OCI-LY1 (cell line): ENCODE data around the gene SMG9.
"Not testable (repeated sequence)": the region's sequence is repeated elsewhere in the genome, so short reads cannot be mapped to it uniquely, and the experiment has no call there.

Experiments used
- H2AFZ ChIP-seq: fragments of 200-600 bp; sonication (generic), shearing (Covaris generic); 2 replicates; pipeline ENCODE4 v1.6.0; 2014; ENCODE audit warnings: antibody characterized with exemption, mild to moderate bottlenecking, low read length
- H3F3A ChIP-seq: fragments of 200-600 bp; sonication (generic), shearing (Covaris generic); 2 replicates; pipeline ENCODE4 v1.6.0; 2014; ENCODE audit warnings: mild to moderate bottlenecking, antibody characterized with exemption, low read length, moderate library complexity; ENCODE audit not compliant: insufficient read depth
- H3K27ac ChIP-seq: fragments of 200-600 bp; sonication (generic); 2 replicates; pipeline ENCODE4 v1.5.1; 2014; ENCODE audit warnings: low read length, mixed run types, mild to moderate bottlenecking, low read depth; ENCODE audit not compliant: poor library complexity, severe bottlenecking
- H3K27me3 ChIP-seq: fragments of 200-600 bp; sonication (generic); 2 replicates; pipeline ENCODE4 v1.6.0; 2014; ENCODE audit warnings: antibody characterized with exemption, mild to moderate bottlenecking, low read length, moderate library complexity; ENCODE audit not compliant: insufficient read depth
- H3K36me3 ChIP-seq: fragments of 200-600 bp; sonication (generic); 2 replicates; pipeline ENCODE4 v1.6.1; 2014; ENCODE audit warnings: mild to moderate bottlenecking, antibody characterized with exemption, low read length, moderate library complexity, mixed read lengths; ENCODE audit not compliant: insufficient read depth
- H3K4me1 ChIP-seq: fragments of 200-600 bp; sonication (generic); 2 replicates; pipeline ENCODE4 v1.5.1; 2014; ENCODE audit warnings: mild to moderate bottlenecking, low read length, moderate library complexity; ENCODE audit not compliant: insufficient read depth, severe bottlenecking
- H3K4me2 ChIP-seq: fragments of 200-600 bp; sonication (generic), shearing (Covaris generic); 2 replicates; pipeline ENCODE4 v1.6.1; 2014; ENCODE audit warnings: low read length
- H3K4me3 ChIP-seq: fragments of 200-600 bp; sonication (generic); 2 replicates; pipeline ENCODE4 v1.5.1; 2014; ENCODE audit warnings: low read length, low read depth, mild to moderate bottlenecking, mixed read lengths; ENCODE audit not compliant: poor library complexity, severe bottlenecking
- H3K79me2 ChIP-seq: fragments of 200-600 bp; shearing (Covaris generic); 2 replicates; pipeline ENCODE4 v1.6.1; 2016; ENCODE audit warnings: mixed run types, low read length, mixed read lengths; ENCODE audit not compliant: insufficient read depth
- H3K9ac ChIP-seq: fragments of 200-600 bp; sonication (generic), shearing (Covaris generic); 2 replicates; pipeline ENCODE4 v1.6.1; 2014; ENCODE audit warnings: mild to moderate bottlenecking, low read length, mixed read lengths
- H3K9me2 ChIP-seq: fragments of 200-600 bp; sonication (generic), shearing (Covaris generic); 2 replicates; pipeline ENCODE4 v1.6.1; 2014; ENCODE audit warnings: low read depth, mild to moderate bottlenecking, low read length, mixed read lengths
- H3K9me3 ChIP-seq: fragments of 200-600 bp; shearing (Covaris generic); 2 replicates; pipeline ENCODE4 v1.6.1; 2014; ENCODE audit warnings: low read length, mixed read lengths
- H4K20me1 ChIP-seq: fragments of 200-600 bp; sonication (generic), shearing (Covaris generic); 2 replicates; pipeline ENCODE4 v1.6.0; 2016; ENCODE audit warnings: mild to moderate bottlenecking, low read length; ENCODE audit not compliant: insufficient read depth
- CTCF ChIP-seq: fragments of 200-600 bp; sonication (generic), shearing (Covaris generic); IDR thresholded peaks from 2 replicates; pipeline ENCODE4 v1.5.1; 2017; ENCODE audit warnings: mild to moderate bottlenecking, antibody characterized with exemption, low read length, moderate library complexity, mixed read lengths
- EZH2 ChIP-seq: fragments of 200-600 bp; sonication (generic), shearing (Covaris generic); IDR thresholded peaks from 2 replicates; pipeline ENCODE4 v1.8.0; 2017; ENCODE audit warnings: borderline replicate concordance, mixed run types, mild to moderate bottlenecking, antibody characterized with exemption, low read length, moderate library complexity, mixed read lengths

SMG9 gene

GRCh38 chr19:43777163-43777695 lies 22.5 kb upstream of the SMG9 start:
- Histone ChIP-seq H2AFZ (no peak overlapping the region), H3K9me2 (no peaks in the 10 kb centered on the region), H4K20me1 (no peaks in the 10 kb centered on the region), H3K9me3 (no peaks in the 10 kb centered on the region), H3K27ac (peak overlapping the region; percentile 98), H3K9ac (peak overlapping the region; percentile 14; the same call in 1 of the 2 replicates), H3K4me3 (peak overlapping the region; percentile 37), H3K4me1 (peaks cover 59% of the 10 kb centered on the region), H3K36me3 (peaks cover 16% of the 10 kb centered on the region; the same call in 1 of the 2 replicates), H3K79me2 (no peaks in the 10 kb centered on the region), H3K27me3 (no peaks in the 10 kb centered on the region), H3F3A (no peaks in the 10 kb centered on the region), H3K4me2 (peak overlapping the region; percentile 85)
- TF ChIP-seq EZH2 (no peak), CTCF (no peak)

- H3K4me2 ChIP-seq, result peak overlapping the region; percentile 85; the same call in 1 of the 2 replicates
- H3K4me1 ChIP-seq, result peaks cover 49% of the 10 kb centered on the region
Measured at GRCh38 chr19:43776286-43776685, 21.5 kb upstream of the SMG9 start.

GRCh38 chr19:43775299-43775890 lies 20.6 kb upstream of the SMG9 start:
- no peak overlapping the region for H3K4me3 ChIP-seq
- H3K9me2 ChIP-seq, result no peaks in the 10 kb centered on the region
- H3K79me2 ChIP-seq, result no peaks in the 10 kb centered on the region
- no peak overlapping the region for H2AFZ ChIP-seq
- H4K20me1 ChIP-seq, result no peaks in the 10 kb centered on the region
- no peaks in the 10 kb centered on the region for H3K9me3 ChIP-seq
- H3K4me2 ChIP-seq, result no peak overlapping the region
- H3K9ac ChIP-seq, result no peak overlapping the region
- TF ChIP-seq EZH2 (no peak), CTCF (no peak)
- H3K4me1 ChIP-seq, result peaks cover 42% of the 10 kb centered on the region
- no peaks in the 10 kb centered on the region for H3F3A ChIP-seq
- no peaks in the 10 kb centered on the region for H3K27me3 ChIP-seq
- no peak overlapping the region for H3K27ac ChIP-seq
- peaks cover 25% of the 10 kb centered on the region; the same call in 1 of the 2 replicates for H3K36me3 ChIP-seq

More at GRCh38 chr19:43776286-43776685, 21.5 kb upstream of the SMG9 start:
- Histone ChIP-seq H4K20me1 (no peaks in the 10 kb centered on the region), H3K27ac (peak overlapping the region; percentile 98), H2AFZ (no peak overlapping the region), H3K9me2 (no peaks in the 10 kb centered on the region), H3K79me2 (no peaks in the 10 kb centered on the region), H3K9me3 (no peaks in the 10 kb centered on the region), H3K9ac (no peak overlapping the region), H3K27me3 (no peaks in the 10 kb centered on the region), H3K36me3 (peaks cover 23% of the 10 kb centered on the region; the same call in 1 of the 2 replicates), H3F3A (no peaks in the 10 kb centered on the region), H3K4me3 (no peak overlapping the region)
- TF ChIP-seq CTCF (no peak), EZH2 (no peak)

- not testable (repeated sequence) for H3K4me2 ChIP-seq, H3K27ac ChIP-seq, H3K9me3 ChIP-seq
Measured at GRCh38 chr19:43774940-43775258, 20.1 kb upstream of the SMG9 start.

More at GRCh38 chr19:43774940-43775258, 20.1 kb upstream of the SMG9 start:
- not testable (repeated sequence) for H3K9ac ChIP-seq, H4K20me1 ChIP-seq, H3F3A ChIP-seq, H2AFZ ChIP-seq, H3K79me2 ChIP-seq, H3K9me2 ChIP-seq, H3K27me3 ChIP-seq, H3K4me3 ChIP-seq
- Histone ChIP-seq H3K36me3 (peaks cover 29% of the 10 kb centered on the region; the same call in 1 of the 2 replicates), H3K4me1 (peaks cover 39% of the 10 kb centered on the region)
